OCI-LY7 (cell line): ENCODE results near the gene CUX1.

Experiments used
- EZH2phosphoT487 ChIP-seq: fragments of 200-600 bp; sonication (generic); IDR thresholded peaks from 2 replicates; pipeline ENCODE4 v1.6.1; 2018; ENCODE audit warnings: low read depth, borderline replicate concordance, mild to moderate bottlenecking, mixed run types, antibody characterized with exemption, low read length, moderate library complexity, mixed read lengths
- TF ChIP-seq, protein P1 (sequence below): fragments of 200-600 bp; sonication (generic); conservative IDR thresholded peaks from 2 replicates; pipeline ENCODE4 v1.5.1; 2014; ENCODE audit warnings: mild to moderate bottlenecking, antibody characterized with exemption, low read length, moderate library complexity, mixed read lengths

- TF ChIP-seq, protein P1, sequence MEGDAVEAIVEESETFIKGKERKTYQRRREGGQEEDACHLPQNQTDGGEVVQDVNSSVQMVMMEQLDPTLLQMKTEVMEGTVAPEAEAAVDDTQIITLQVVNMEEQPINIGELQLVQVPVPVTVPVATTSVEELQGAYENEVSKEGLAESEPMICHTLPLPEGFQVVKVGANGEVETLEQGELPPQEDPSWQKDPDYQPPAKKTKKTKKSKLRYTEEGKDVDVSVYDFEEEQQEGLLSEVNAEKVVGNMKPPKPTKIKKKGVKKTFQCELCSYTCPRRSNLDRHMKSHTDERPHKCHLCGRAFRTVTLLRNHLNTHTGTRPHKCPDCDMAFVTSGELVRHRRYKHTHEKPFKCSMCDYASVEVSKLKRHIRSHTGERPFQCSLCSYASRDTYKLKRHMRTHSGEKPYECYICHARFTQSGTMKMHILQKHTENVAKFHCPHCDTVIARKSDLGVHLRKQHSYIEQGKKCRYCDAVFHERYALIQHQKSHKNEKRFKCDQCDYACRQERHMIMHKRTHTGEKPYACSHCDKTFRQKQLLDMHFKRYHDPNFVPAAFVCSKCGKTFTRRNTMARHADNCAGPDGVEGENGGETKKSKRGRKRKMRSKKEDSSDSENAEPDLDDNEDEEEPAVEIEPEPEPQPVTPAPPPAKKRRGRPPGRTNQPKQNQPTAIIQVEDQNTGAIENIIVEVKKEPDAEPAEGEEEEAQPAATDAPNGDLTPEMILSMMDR, result no peak
- TF ChIP-seq EZH2phosphoT487, result no peak
Observed at GRCh38 chr7:101877882-101878591, 60.6 kb downstream of the CUX1 start.
